ENCODE data around the gene SRRM4. TPM values are rescaled to one million over a fixed set of nuclear protein-coding genes. Genes with fewer than 3 reads are reported as not detected.

SRRM4 gene
- total and polyA plus RNA-seq, 2 experiments from 2014 or later = 0.53 to 0.63 TPM

GRCh38 chr12:119175081-119175480 lies 193.7 kb downstream of the SRRM4 start:
- H3K4me3 Mint-ChIP-seq = no peak overlapping the region
- no peak for ATAC-seq
- no peak overlapping the region for H3K4me3 ChIP-seq

More at GRCh38 chr12:119175081-119175480, 193.7 kb downstream of the SRRM4 start:
- Histone ChIP-seq H2AFZ (no peak overlapping the region), H3F3A (replicated peaks; ENCODE audit: low read depth) (no peaks in the 10 kb centered on the region), H3K27ac (ENCODE audit: low read depth) (no peak overlapping the region), H3K9me2 (ENCODE audit: insufficient read depth) (no peaks in the 10 kb centered on the region), H3K4me1 (ENCODE audit: insufficient read depth) (peaks cover 35% of the 10 kb centered on the region), H4K20me1 (replicated peaks; ENCODE audit: insufficient read depth) (no peaks in the 10 kb centered on the region), H3K4me2 (no peak overlapping the region), H3K36me3 (ENCODE audit: insufficient read depth) (no peaks in the 10 kb centered on the region), H3K79me2 (replicated peaks; ENCODE audit: insufficient read depth) (no peaks in the 10 kb centered on the region), H3K27me3 (ENCODE audit: insufficient read depth) (no peaks in the 10 kb centered on the region)
- Mint-ChIP-seq H3K4me1 (peaks cover 40% of the 10 kb centered on the region), H3K27me3 (ENCODE audit: insufficient read depth, low read depth, poor library complexity) (peaks cover 3% of the 10 kb centered on the region), H3K27ac (no peak overlapping the region), H3K36me3 (ENCODE audit: low read depth) (no peaks in the 10 kb centered on the region), H3K9me3 (no peaks in the 10 kb centered on the region; the same call in 2 of the 3 replicates)
- no peak for TF ChIP-seq NANOG (IDR thresholded peaks at IDR 0.05; ENCODE audit: borderline replicate concordance)
- no peak for TF ChIP-seq ZNF114 (CRISPR knock-in tag; IDR thresholded peaks at IDR 0.05)
- no peak for TF ChIP-seq ZNF462 (CRISPR knock-in tag; IDR thresholded peaks at IDR 0.05)
- TF ChIP-seq CREB1 (CRISPR knock-in tag; IDR thresholded peaks at IDR 0.05; ENCODE audit: low read depth) = no peak
- TF ChIP-seq ETS1 (IDR thresholded peaks at IDR 0.05) = no peak
- TF ChIP-seq STAT1 (IDR thresholded peaks at IDR 0.05; ENCODE audit: unreplicated experiment) = no peak
- TF ChIP-seq CTCF (conservative IDR thresholded peaks at IDR 0.05; ENCODE audit: low read depth in 2 of 2) = no peak
- TF ChIP-seq EZH2 (IDR thresholded peaks at IDR 0.05; ENCODE audit: low read depth, unreplicated experiment) = no peak
- TF ChIP-seq JUNB (IDR thresholded peaks at IDR 0.05; ENCODE audit: unreplicated experiment) = no peak
- TF ChIP-seq REST (IDR thresholded peaks at IDR 0.05; ENCODE audit: unreplicated experiment) = no peak
- TF ChIP-seq EZH2phosphoT487 (IDR thresholded peaks at IDR 0.05; ENCODE audit: unreplicated experiment) = no peak
- TF ChIP-seq ZNF331 (CRISPR knock-in tag; IDR thresholded peaks at IDR 0.05; ENCODE audit: low read depth) = no peak
- TF ChIP-seq POLR2AphosphoS5 (IDR thresholded peaks at IDR 0.05; ENCODE audit: low read depth) = no peak
- no peak for DNase-seq (ENCODE audit: low spot score)
